HG03039 (cell line): ENCODE data around the gene AKAP6.
A peak's percentile ranks its signal among the peaks of the same experiment; 100 is the strongest.

ENCODE experiments used
- ATAC-seq: cut with Tn5 transposase; IDR thresholded peaks from one replicate; pipeline ENCODE4 v1.9.1; 2021; ENCODE audit warnings: mild to moderate bottlenecking, moderate library complexity; ENCODE audit not compliant: unreplicated experiment

Gene AKAP6

DNA sequence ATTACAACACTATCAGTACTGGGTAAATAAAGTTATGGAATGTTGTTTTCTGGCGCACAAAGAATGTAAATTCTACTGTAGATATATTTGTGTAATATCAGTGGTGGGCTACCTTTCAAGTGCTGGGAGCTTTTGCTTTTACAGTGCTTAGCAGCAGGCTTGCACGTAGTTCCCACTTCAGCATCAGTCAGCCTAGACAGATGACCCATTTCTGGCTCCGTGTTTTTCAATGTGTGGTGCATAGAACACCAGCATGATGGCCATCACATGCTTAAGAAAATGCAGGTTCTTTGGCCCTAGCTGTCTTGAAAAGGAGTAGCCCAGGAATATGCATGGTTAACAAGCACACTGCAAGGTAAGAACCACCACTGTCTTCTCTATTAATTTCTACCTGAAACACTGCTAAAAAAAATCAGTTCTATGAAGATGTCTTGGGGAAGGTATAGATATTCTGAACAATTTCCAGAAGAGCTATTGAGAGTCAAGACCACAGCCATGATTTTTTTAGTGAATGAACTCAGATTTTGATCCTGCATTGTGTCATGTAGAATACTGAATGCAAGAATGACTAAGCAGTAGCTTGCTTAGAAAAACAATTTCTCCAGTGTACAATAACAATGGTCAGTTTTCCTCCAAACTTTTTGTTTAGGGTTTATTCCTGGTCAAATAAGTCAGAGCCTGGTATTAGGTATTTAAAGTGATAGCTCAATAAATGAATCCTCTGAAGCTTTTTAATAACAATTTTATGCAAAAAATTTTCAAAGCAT is 195.7 kb downstream of the AKAP6 start:
- ATAC-seq: no peak

DNA sequence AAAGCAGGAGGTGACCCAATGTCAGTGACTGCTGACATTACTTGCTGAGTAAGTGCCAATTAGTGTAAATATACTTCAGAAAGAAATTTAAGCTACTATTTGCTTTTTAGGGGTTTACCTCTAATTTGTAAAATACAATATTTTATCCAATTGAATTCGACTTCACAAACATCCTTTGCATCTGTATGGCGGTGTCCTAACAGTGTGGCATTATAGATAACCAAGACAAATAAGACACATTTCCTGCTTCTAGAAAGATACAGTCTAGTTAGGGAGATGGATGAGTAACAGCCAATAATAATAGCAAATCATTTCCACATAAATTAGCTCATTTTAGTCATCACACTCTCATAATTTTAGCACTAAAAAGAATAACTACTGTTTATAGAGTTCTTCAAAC is 196.5 kb downstream of the AKAP6 start:
- ATAC-seq: no peak

DNA sequence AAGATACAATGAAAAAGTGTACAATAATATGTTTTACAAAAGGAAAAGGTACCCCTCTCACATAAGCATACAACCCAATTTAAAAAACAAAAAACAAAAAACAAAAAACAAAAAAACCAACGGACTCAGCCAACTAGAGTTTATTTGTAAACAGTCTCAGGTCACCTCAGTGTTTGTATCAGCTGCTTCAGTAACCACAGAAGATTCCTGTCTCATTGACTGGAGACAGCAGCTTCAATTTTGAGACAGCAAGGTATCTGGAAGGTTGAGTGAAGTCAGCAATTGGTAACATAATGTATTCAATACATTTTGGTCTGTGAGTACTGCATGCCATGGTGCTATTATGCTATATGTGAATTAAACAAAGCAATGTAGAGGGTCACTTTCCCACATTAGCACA is 201.7 kb downstream of the AKAP6 start:
- ATAC-seq: no peak

DNA sequence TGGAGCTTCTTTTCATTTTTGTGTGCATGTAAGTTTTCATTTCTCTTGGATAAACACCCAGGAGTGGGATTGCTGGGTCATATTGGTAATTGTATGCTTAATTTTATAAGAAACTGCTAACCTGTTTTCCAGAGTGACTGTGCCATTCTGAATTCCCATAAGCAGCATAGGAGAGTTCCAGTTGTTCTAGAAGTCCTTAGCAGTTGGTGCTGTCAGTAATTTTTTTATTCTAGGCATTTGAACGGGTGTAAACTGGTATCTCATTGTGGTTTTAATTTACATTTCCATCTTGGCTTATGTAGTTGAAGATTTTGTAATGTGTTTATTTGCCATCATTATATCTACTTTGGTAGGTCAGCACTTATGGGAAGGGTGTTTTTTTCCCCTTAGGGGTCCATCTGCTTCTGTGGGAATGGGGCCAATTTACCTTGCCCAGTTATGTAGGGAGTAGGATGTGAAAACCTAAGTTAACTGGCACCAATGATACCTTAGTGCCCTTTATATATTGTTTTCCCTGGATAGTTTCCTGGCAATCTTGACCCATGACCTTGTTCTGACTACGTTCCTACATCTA is 202.9 kb downstream of the AKAP6 start:
- ATAC-seq: no peak

DNA sequence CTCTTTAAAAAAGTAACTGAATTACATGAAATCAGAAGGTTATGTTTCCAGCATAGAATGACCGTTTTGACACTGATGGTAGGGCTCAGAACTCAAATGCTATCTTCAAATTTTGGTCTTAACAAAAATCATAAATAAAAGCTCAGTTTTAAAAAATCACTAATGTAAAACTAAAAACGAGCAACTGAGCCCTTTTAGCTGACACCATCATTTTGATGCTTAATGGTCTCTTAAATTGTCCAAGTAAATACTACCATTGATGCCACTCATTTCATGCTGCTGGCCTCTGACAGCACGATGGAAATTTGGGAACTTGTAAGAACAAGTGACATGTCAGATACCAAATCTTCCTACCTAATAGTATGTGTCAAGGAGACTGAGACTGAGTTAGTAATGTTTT is 205.0 kb downstream of the AKAP6 start:
- ATAC-seq: no peak

DNA sequence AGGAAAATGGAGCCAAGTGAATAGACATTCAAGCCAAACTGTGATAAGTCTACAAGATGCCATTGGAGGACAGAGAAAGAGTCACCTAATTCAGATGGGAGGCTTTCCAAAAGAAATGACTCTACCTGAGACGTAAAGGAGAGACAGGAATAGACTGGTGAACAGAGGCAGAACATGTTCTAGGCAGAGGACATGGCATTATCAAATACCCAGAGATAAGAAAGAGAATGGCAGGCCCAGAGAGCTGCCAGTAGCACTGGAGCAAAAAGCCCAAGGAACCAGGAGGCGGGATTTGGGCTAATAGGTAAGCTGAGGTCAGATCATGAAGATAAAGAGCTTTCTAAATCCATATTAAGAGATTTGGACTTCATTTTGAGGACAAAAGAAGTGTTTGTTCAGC is 207.1 kb downstream of the AKAP6 start:
- ATAC-seq: no peak

DNA sequence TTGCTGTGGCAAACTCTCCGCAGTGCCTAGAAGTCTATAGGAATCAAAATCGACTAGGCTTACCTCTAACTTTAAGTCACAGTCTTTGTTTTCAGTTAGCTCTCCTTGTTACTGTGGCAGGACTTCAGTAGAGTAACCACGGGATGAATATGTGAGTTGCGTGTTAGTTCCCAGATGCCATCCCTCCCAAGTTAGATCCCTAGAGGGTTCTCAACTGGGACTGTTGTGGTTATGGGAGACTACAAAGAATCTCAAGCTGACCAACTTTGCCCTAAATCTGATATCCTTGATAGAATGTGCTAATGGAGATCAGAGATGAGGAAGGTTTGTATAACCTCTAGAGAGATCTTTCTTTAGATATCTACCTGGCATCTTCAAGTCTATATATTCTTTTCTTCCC is 208.1 kb downstream of the AKAP6 start:
- ATAC-seq: no peak

DNA sequence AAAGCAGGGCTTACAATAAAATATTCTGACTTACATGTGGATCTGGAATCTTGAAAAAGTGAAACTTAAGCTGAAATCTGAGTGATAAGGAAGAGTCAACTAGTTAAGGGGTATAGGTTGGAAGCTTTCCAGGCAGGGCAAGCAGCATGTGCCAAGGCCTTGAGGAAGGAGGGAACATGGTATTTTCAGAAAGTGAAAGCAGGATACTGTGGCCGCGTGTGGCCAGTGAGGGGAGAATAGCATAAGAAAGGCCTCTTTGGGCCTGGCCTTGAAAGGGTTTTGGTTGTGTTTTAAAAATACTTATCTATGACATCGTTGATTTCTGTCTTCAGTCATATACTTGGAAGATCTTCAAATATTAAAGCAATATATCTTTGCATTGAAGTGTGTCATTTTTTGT is 213.4 kb downstream of the AKAP6 start:
- ATAC-seq: no peak

DNA sequence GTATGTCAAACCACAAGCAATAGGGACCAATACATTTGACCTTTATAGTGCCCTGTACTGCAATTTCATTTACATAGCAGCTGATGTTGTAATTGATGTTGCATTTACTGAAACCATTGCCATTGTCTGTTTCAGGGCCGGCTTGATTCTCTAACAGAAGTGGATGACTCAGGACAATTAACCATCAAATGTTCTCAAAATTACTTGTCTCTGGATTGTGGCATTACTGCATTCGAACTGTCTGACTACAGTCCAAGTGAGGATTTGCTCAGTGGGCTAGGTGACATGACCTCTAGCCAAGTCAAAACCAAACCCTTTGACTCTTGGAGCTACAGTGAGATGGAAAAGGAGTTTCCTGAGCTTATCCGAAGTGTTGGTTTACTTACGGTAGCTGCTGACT is 216.0 kb downstream of the AKAP6 start:
- ATAC-seq: no peak

DNA sequence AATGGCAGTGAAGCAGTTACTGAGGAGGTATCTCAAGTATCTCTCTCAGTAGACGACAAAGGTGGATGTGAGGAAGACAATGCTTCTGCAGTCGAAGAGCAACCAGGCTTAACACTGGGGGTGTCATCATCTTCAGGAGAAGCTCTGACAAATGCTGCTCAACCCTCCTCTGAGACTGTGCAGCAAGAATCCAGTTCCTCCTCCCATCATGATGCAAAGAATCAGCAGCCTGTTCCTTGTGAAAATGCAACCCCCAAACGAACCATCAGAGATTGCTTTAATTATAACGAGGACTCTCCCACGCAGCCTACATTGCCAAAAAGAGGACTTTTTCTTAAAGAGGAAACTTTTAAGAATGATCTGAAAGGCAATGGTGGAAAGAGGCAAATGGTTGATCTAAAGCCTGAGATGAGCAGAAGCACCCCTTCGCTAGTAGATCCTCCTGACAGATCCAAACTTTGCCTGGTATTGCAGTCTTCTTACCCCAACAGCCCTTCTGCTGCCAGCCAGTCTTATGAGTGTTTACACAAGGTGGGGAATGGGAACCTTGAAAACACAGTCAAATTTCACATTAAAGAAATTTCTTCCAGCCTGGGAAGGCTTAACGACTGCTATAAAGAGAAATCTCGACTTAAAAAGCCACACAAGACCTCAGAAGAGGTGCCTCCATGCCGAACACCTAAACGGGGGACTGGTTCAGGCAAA is 216.6 kb downstream of the AKAP6 start:
- ATAC-seq: no peak

DNA sequence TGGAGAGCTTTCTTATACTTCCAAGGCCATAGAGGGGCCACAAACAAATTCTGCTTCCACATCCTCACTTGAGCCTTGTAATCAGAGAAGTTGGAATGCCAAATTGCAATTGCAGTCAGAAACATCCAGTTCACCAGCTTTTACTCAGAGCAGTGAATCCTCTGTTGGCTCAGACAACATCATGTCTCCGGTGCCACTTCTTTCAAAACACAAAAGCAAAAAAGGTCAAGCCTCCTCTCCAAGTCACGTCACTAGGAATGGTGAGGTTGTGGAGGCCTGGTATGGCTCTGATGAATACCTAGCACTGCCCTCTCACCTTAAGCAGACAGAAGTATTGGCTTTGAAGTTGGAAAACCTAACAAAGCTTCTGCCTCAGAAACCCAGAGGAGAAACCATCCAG is 217.1 kb downstream of the AKAP6 start:
- ATAC-seq: no peak

DNA sequence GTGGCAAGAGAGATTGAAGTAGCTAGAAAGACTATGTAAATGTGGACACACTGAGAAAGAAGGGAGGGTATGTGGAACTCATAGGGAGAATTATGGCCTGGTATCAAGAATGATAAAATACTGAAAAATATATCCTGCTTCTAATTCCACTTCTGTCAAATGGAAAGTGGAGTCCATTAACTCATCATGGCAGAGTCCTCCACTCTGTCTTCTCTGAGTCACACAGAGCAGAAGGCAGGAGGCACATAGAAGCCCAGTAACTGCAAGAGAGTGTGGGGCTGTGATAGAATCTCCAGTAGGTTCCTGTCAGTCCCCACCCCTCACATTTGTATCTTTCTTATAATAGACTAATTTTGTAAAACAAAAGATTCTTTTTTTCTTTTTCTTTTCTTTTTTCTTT is 223.7 kb downstream of the AKAP6 start:
- ATAC-seq: no peak

DNA sequence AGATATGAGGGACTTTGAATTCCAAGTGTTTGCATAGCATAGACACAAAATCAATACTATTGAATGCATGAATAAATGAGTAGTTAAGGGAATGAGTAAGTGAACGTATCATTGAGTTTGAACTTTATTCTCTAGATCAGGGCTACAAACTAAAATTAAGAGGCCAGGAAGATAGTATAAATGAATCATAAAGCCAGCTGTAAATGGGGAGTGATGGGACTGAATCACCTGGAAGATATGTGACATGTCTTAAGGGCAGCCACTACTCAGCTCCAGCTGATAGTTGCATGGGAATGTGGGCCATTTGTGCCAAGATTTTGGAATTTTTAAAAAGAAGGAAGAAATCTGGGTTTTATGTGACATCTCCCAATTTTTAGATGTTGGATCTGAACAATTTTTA is 229.9 kb downstream of the AKAP6 start:
- no peak for ATAC-seq

DNA sequence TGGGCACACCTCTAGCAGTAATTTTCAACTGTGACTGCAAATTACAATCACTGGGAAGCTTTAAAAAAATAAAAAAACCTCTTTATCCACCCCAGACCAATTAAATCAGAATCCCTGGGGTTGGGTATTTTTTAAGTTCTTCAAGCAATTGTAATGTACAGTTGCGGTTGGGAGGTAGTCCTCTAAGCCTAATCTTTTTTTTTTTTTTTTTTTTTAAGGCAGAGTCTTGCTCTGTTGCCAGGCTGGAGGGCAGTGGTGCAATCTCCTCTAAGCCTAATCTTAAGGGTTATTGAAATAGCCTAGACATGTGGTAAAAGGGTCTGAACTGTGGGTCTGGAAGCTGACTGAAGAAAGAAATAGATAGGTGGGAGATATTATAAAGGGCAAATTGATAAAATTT is 230.5 kb downstream of the AKAP6 start:
- ATAC-seq: no peak

DNA sequence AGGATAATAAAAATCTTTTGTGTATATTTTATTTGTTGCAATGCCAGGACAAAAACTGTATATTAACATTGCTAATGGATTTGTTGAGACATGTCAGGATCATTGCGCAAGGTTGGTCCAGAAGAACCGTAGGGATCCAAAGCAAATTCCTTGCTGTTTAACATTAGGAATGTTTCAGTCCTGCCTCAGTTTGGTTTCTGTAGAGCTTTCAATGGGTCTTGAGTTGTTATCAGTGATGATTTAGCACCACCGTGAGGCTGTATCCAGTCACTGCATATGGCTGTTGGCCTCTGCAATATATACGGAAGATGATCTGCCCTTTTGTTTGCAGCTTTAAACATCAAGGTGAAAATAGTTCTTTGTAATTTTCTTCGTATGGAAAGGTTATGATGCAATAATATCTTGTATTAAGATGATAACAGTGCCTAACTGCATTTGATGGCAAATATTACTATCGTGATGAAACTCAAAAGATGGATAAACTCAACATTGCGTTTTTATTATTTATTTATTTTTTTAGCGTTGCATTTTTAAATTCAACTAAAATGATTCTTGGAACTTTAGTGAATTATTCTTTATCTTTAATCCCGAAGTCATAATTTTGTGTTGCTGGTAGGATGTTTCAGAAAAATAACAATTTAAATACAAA is 231.2 kb downstream of the AKAP6 start:
- ATAC-seq: peak; percentile 88

DNA sequence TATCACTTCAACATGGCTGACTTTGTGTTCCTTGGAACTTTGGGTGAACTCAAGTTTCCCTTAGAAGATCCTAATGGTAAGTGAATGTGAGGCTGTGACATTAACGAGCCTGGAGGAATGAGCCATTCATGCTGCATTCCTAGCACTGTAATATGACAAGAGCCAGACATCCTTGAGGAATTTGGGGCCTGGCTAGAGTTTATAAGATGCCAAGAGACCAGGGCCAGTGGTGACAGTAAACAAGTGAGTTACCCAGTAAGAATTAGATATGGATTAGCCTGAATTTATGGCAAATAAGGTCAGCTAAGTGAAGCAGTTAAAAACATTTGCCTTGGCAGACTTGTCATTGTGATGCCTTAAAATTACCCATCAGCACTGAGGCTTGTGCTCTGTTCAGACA is 232.4 kb downstream of the AKAP6 start:
- ATAC-seq: no peak

DNA sequence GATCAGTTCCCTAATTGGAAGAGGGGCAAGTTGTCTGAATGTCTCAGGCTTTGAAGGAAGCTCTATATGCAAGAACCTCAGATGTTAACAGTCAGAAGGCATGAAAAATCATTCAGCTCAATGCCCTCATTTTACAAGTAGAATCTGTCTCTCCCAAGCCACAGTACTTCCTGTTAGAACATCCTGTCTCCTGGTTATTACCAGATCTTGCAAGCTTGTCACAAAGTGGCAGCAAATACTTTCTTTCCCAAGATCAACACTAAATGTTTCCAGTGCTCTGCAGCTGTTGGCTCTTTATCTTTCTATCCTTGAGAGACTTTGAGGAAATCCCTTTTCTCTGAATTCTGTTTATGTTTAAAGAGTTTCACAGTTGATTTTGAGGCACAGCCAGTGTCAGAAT is 235.5 kb downstream of the AKAP6 start:
- ATAC-seq: no peak

DNA sequence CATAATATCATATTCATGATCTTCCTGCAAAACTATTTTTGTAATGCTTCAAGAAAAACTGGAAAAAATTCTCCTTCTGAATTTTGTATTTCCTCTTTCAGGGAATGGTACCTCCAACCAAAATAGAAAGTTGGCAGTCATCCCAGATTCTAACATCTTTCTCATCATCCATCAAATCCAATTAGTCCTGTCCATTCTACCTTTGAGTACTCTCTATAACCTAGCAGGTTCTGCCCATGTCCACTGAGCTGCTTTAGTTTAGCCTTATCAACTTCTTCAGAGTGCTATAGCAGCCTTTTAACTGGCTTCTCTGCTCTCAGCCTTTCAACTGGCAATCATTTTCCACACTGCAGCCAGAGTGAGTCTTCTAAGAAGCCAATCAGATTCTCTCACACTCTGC is 236.2 kb downstream of the AKAP6 start:
- ATAC-seq: no peak

DNA sequence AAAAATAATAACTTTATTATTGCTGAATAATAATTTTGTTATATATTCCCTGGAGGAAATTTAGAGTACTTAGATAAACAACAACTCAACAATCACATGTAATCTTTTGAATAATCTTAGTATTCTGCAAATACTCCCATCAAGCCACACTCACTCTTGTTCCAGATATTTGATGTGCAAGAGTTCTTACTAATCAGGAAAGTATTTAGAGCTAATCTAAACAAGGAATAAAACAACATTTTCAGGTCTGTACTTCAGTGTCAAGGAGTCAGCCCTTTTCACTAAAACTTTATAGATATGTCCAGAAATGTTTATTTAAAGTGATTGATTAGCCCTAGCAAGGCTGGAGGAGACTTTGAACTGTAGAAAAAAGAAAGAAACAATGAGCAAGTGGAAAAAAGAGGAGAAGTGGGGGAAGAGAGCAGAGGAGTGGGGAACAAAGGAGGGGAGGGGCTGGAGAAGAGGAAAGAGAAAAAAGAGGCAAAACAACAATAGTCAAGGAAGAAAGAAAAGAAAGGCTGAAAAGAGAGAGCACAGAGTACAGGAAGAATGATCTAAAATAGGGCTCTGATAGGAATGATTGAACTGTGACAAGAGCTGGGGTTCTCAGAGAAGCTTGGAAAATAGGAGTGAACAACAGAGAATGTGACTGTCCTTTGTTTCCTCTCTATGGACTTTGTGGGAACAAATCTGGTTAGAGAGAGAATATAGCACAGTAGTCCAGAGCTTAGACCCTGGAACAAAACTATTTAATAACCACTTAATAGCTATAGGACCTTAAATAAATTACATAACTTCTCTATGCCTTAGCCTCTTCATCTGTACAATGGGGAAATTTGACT is 238.7 kb downstream of the AKAP6 start:
- no peak for ATAC-seq

DNA sequence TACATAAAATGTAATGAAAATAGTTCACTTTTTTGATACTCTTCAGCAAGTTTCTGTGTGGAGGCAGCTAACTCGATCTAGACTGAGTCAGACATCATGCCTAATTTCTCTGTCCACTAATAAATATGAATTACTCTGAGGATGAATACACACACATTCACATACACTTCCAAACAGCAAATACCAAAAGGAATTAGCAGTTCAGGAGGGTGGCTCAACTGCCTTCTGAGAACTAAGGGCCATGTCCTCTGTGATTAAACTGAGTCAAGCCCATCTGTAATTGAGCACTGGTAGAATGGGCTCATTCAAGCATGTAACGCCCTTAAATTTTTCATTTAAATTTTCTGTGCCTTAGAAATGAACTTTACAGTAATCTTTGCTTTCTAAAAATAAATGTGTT is 242.5 kb downstream of the AKAP6 start:
- no peak for ATAC-seq
